Endothelial cell (in vitro differentiated cells): ENCODE results near the gene DDX10. TPM values are rescaled to one million over a fixed set of nuclear protein-coding genes. Genes with fewer than 3 reads are reported as not detected.

Source experiments
- DNase-seq: peaks from one replicate; pipeline ENCODE4 v3.0.0; 2021; ENCODE audit warnings: low spot score
- H3K27ac Mint-ChIP-seq: one replicate; pipeline ENCODE4 v1.8.0; 2021; ENCODE audit warnings: mixed read lengths, inconsistent platforms; ENCODE audit not compliant: unreplicated experiment
- H3K27me3 Mint-ChIP-seq: one replicate; pipeline ENCODE4 v1.8.0; 2021; ENCODE audit warnings: mild to moderate bottlenecking, moderate library complexity, mixed read lengths, inconsistent platforms; ENCODE audit not compliant: unreplicated experiment
- H3K36me3 Mint-ChIP-seq: one replicate; pipeline ENCODE4 v1.8.0; 2021; ENCODE audit warnings: mild to moderate bottlenecking, low read depth, mixed read lengths, inconsistent platforms; ENCODE audit not compliant: unreplicated experiment
- H3K4me1 Mint-ChIP-seq: one replicate; pipeline ENCODE4 v1.8.0; 2021; ENCODE audit warnings: mild to moderate bottlenecking, mixed read lengths, inconsistent platforms; ENCODE audit not compliant: unreplicated experiment
- H3K4me3 Mint-ChIP-seq: one replicate; pipeline ENCODE4 v1.8.0; 2021; ENCODE audit warnings: mild to moderate bottlenecking, mixed read lengths, inconsistent platforms; ENCODE audit not compliant: unreplicated experiment
- H3K9me3 Mint-ChIP-seq: one replicate; pipeline ENCODE4 v1.8.0; 2021; ENCODE audit warnings: mixed read lengths, inconsistent platforms; ENCODE audit not compliant: unreplicated experiment
- CTCF ChIP-seq: fragments of 200-600 bp; sonication (generic); IDR thresholded peaks from one replicate; pipeline ENCODE4 v1.5.0; 2021; ENCODE audit warnings: antibody characterized with exemption; ENCODE audit not compliant: unreplicated experiment
- total RNA-seq: library from RNA; stranded (reverse); fragmentation: NEBNext Ultra II Directional; extraction: Animal tissue kit (Norgen Biotek cat#: 25700); gene quantifications from one replicate; pipeline ENCODE4 v1.2.1, GENCODE V29; 2021; ENCODE audit not compliant: unreplicated experiment

Gene DDX10
- total RNA-seq, 1 donor from 2014 or later, result 20.9 TPM

GRCh38 chr11:108835624-108836023 lies 170.8 kb downstream of the DDX10 start:
- no peak for DNase-seq
- no peaks in the 10 kb centered on the region for H3K9me3 Mint-ChIP-seq
- no peak overlapping the region for H3K4me3 Mint-ChIP-seq
- no peak for TF ChIP-seq CTCF
- peaks cover 3% of the 10 kb centered on the region for H3K27me3 Mint-ChIP-seq
- no peaks in the 10 kb centered on the region for H3K36me3 Mint-ChIP-seq
- H3K27ac Mint-ChIP-seq, result no peak overlapping the region
- peaks cover 6% of the 10 kb centered on the region for H3K4me1 Mint-ChIP-seq

DNA sequence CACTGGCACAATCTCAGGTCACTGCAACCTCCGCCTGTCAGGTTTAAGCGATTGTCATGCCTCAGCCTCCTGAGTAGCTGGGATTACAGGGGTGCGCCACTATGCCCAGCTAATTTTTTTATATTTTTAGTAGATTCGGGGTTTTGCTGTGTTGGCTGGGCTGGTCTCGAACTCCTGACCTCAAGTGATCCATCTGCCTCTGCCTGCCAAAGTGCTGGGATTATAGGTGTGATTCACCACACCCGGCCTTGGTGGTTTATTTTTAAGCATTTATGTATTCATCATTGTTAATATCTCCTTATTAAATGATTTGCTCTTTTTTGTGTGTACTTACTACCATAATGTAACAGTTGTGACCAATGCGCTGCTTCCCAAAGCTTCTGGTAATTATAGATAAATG lies 171.7 kb downstream of the DDX10 start:
- no peaks in the 10 kb centered on the region for H3K36me3 Mint-ChIP-seq
- peaks cover 6% of the 10 kb centered on the region for H3K4me1 Mint-ChIP-seq
- H3K27ac Mint-ChIP-seq, result no peak overlapping the region
- H3K9me3 Mint-ChIP-seq, result no peaks in the 10 kb centered on the region
- DNase-seq, result no peak
- H3K27me3 Mint-ChIP-seq, result peaks cover 3% of the 10 kb centered on the region
- no peak overlapping the region for H3K4me3 Mint-ChIP-seq
- TF ChIP-seq CTCF, result no peak

DNA sequence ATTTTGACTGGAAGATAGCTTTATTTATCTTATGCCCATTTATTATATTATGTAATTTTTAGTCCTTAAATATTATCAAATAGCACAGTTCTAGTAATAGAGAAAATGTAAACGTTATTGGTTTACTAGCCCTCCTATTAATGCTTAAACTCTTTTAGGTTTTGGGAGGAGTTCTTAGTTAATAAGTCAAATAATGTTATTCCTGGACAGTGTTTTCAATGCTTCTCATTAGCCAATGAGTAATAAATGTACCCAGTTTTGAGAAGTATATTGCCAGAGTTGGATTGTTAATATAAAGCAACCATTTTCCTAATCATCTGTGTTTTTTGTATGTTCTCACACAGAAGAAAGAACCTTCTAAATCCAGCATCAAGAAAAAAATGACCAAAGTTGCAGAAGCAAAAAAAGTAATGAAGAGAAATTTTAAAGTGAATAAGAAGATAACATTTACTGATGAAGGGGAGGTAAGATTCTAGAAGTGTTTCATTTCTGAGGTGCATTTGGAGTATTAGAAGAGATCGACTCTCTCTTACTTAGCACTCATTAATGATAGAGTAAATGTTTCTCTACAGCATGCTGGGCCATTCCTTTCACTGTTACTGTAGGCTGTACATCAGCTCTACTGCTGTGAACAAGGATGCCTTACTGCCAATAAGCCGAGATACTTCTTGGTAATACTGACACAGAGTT lies 173.4 kb downstream of the DDX10 start:
- H3K4me1 Mint-ChIP-seq, result peaks cover 6% of the 10 kb centered on the region
- H3K4me3 Mint-ChIP-seq, result no peak overlapping the region

DNA sequence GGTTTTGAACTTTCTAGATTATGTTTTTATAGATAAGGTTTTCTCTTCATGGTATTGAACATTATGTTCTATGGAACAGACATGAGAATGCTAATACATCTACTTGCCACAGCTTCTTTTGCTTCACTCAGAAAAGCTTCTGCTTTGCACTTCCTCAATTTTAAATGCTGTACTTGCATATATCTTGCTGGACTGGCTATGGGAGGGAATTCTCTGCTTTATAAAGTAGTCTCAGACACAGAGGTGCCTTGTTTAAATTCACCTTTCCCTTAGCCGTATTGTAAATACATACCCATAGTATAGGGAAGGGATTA lies 173.9 kb downstream of the DDX10 start:
- Mint-ChIP-seq H3K4me3 (no peak overlapping the region), H3K9me3 (no peaks in the 10 kb centered on the region), H3K27ac (no peak overlapping the region), H3K36me3 (no peaks in the 10 kb centered on the region), H3K4me1 (peaks cover 6% of the 10 kb centered on the region), H3K27me3 (peaks cover 3% of the 10 kb centered on the region)
- no peak for TF ChIP-seq CTCF
- no peak for DNase-seq

More for the DNA sequence above, 173.4 kb downstream of the DDX10 start:
- TF ChIP-seq CTCF, result no peak
- H3K36me3 Mint-ChIP-seq, result no peaks in the 10 kb centered on the region
- H3K27me3 Mint-ChIP-seq, result peaks cover 3% of the 10 kb centered on the region
- H3K9me3 Mint-ChIP-seq, result no peaks in the 10 kb centered on the region
- H3K27ac Mint-ChIP-seq, result no peak overlapping the region
- no peak for DNase-seq

GRCh38 chr11:108846009-108846408 lies 181.1 kb downstream of the DDX10 start:
- Mint-ChIP-seq H3K9me3 (no peaks in the 10 kb centered on the region), H3K4me1 (no peaks in the 10 kb centered on the region), H3K36me3 (no peaks in the 10 kb centered on the region), H3K27me3 (peaks cover 2% of the 10 kb centered on the region), H3K4me3 (no peak overlapping the region), H3K27ac (no peak overlapping the region)
- DNase-seq, result no peak
- no peak for TF ChIP-seq CTCF
